NCI-H1417 (cell line): ENCODE results near the gene KLC1.
A peak's percentile ranks its signal among the peaks of the same experiment; 100 is the strongest.

Experiments
- DNase-seq, 3 experiments: peaks; one replicate each; lab custom pipeline; 2025; lab: John Stamatoyannopoulos, UW

KLC1 gene

DNA sequence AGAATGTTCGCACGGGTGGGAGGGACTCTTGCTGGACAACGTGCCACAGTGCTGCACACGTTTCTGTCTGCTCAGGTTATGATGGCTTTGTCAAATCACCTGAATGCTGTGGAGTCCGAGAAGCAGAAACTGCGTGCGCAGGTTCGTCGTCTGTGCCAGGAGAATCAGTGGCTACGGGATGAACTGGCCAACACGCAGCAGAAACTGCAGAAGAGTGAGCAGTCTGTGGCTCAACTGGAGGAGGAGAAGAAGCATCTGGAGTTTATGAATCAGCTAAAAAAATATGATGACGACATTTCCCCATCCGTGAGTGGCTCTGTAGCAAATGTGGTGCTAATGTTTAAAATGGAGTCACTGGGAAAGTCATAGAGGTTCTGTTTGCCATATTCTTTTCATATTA, 28.5 kb downstream of the KLC1 start:
- no peak for DNase-seq

DNA sequence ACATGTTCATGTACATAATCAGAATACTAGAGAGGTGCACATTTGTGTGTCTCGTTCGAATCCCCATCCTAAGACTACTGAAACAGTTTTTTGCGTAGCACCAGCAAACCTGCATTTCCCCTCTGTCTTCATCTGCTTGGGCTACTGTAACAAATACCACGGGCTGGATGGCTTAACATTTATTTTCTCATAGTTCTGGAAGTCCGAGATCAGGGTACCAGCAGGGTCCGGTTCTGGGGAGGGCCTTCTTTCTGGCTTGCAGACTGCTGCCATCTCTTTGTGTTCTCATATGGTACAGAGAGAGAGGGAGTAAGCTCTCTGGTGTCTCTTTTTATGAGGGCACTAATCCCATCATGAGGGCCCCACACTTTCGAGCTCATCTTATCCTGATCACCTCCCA, 30.6 kb downstream of the KLC1 start:
- DNase-seq = no peak

DNA sequence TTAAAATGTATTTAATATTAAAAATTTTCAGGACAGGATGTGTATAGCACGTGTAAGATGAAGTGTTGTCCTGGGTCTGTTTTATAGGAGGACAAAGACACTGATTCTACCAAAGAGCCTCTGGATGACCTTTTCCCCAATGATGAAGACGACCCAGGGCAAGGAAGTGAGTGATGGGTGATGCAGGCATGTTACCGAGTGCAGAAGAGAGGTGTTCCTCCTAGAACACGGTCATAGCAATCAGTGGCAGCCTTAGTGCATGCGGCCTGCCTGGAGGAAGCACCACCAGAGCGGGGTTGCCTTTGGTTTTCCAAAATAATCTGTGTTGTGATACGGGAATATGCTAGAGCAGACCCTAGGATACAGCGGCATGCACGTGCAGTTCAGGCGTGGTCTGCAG, 33.0 kb downstream of the KLC1 start:
- no peak for DNase-seq

DNA sequence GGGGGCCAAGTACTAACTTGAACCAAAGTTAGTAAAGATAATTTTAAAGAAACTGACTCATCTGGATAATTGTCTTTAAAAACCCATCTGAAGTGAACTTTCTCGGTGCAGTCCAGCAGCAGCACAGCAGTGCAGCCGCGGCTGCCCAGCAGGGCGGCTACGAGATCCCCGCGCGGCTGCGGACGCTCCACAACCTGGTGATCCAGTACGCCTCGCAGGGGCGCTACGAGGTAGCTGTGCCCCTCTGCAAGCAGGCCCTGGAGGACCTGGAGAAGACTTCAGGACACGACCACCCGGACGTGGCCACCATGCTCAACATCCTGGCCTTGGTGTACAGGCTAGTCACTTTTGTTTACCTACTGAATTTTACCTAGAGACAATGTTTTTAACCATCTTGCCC, 33.6 kb downstream of the KLC1 start:
- no peak for DNase-seq

DNA sequence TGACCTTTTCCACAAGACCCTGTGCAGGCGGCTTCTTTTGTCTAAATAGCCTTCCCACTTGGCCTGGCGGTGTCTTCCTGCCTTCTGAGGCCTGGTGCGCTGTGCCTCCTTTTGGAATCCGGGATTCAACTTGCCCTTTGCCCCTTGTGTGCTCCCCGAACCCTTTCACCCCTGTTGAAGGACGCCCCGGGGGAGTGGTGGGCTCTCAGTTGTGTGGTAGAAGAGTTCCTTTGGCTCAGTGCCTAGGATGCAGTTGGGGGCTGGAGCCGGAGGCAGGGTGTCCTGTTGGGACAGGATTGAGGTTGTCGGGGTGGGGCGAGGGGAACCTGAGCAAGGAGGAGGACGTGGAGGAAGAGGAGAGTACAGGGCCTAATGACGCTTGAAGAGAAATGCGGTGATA, 34.5 kb downstream of the KLC1 start:
- no peak for DNase-seq

DNA sequence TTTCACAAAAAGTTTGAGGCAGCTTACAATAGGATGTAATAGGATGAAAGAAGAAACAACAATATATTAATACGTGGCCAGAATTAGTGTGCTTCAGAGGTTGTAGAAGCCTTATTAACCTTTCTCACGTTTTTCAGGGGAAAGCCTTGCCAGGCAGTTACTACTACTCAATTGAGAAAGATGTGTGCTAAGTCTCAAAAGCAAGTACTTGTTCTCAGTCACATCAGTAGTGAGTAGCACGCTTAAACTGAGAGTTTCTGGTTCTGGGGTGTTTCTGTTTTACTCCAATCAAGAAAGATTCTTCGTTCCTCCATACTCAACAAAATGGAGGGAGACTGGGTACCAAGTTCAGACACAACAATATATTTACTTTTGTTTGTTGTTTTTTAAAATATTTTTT, 38.7 kb downstream of the KLC1 start:
- no peak for DNase-seq

DNA sequence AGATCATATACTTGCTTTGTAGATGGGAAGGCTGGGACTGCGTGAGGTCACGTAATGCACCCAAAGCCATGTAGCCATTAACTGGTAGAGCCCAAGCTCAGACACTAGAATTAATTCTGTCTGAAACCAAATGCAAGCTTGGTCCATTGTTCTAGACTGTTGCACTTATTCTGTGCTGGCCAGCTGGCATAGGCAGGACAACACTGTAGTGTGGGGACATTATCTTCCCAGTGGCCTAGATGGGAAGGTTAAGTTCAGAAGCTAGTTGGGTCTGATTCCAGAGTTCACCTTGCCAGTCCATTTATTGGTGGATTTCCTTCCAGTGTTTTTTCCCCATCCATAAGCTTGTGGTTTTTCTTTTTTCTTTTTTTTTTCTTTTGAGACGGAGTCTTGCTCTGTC, 39.1 kb downstream of the KLC1 start:
- no peak for DNase-seq

DNA sequence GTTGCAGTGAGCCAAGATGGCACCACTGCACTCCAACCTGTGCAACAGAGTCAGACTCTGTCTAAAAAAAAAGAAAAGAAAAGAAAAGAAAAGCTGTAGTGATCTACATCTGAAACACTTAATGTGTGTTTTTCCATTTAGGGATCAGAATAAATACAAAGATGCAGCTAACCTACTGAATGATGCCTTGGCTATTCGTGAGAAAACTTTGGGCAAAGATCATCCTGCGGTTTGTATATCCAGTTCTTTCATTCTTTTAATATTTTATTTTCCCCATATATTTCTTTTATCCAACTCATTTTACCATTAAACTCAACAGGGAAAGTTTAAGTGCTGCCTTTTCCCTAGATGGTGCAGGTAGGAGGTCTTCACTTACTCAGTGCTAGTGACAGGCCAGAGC, 40.4 kb downstream of the KLC1 start:
- no peak for DNase-seq

DNA sequence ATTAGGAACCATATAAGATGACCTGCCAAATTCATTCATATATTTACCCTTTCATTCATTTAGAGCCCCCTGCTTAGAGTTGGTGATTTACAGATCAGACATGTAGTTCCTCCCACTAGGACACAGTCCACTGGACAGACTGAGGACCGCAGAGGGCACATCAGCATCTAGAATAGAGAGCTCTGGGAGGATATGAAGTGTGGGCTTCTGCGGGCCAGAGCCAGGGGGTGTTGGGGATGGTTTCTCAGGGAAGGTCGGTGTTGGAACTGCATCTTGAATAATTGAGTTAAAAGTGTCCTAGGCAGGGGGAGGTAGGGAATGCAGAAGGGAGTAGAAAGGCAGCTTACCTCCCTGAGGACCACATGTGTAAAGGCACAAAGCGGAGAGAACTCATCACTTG, 42.9 kb downstream of the KLC1 start:
- DNase-seq = no peak

DNA sequence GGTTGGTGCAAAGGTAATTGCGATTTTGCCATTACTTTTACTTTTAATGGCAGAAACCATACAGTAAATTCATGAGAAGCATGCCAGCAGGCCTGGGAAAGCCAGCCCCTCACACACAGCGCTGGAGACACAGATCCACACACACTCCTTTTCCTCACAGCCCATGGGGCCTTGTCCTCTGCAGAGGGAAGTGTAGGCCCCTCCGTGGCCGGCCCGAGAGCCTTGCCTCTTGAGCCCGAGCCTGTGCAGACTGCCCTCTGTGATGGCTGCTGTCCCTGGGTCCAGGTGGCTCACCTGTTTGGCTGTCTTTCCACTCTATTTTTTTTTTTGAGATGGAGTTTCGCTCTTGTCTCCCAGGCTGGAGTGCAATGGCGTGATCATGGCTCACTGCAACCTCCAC, 46.9 kb downstream of the KLC1 start:
- DNase-seq = no peak

DNA sequence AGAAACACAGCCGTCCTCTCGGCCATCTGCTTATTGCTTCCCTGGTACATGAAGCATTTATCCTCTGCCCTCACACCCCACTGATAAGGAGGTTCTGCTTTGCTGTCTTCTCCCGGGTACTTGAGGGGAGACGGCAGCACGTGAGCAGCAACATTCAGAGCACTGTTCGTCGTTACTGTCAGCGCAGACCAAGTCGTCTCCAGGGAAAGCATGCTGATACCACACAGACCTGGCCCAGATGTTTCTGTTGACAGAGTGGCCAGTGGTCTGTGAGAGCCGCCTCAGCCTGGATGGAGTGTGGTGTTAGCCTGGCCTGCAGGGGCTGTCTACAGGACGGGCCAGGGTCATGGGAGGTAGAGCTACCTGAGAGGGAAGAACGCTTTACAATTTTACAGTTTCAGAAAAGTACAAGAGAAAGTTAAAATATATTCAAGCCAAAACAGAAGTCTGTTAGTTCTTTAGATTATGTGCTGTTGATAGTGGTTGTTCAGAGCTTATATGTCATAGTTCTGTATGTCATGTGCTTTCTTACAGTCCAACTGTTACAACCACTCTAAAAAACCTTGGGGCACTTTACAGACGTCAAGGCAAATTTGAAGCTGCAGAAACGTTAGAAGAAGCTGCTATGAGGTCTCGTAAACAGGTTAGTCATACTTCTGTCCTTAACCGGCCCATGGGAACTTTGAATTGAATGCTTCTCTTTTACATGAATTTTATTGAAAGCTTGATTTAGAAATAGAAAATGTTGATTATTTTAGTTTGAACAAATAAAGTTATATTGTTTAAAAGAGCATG, 48.1 kb downstream of the KLC1 start:
- no peak for DNase-seq

DNA sequence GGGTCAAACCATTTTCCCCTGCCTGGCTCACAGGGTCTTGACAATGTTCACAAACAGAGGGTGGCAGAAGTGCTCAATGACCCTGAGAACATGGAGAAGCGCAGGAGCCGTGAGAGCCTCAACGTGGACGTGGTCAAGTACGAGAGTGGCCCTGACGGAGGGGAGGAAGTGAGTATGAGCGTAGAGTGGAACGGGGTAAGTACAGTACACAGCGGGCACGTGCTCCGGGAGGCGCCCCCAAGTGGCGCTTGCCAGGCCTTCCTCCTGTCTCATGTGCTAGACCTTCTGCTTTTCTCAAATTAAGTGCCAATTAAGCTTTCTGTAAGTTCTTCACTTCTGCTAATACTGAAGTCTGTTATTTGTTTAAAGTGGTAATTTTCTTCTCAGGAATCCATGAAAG, 50.3 kb downstream of the KLC1 start:
- peak in 1 of 3 experiments; percentile 45 for DNase-seq

DNA sequence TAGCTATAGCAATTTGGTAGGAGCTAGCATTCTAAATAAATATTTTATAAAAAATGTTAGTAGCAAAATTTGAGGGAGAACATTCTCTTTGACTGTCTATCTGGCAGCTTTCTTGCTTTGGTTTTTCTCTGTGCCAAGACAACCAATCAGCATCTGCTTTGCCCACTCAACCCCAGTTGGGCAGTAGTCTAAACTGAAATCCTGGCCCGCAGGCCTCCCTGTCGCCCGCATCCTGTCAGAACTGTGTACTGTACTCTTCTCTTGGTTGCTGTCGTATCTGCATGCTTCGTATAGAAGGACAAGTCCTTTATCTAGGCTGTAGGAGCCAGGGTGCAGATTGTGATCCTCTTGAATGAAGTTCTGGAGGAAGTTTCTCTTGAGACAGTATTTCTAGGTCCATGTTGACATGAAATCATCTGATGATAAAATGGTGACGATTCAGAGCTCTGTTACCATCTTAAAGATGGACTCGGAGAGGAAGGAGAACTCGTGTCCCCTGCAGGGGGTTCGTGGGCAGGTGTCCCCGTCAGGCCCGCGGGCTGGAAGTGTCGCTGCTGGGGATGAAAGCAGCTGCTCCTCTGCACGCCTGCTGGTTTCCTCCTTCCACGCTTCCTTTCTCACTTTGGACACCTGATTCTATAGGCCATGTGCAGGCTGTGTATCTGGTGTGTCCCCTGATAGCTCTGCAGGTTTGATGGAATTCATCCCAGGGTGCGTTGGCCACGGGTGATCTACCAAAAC, 51.6 kb downstream of the KLC1 start:
- DNase-seq = no peak

DNA sequence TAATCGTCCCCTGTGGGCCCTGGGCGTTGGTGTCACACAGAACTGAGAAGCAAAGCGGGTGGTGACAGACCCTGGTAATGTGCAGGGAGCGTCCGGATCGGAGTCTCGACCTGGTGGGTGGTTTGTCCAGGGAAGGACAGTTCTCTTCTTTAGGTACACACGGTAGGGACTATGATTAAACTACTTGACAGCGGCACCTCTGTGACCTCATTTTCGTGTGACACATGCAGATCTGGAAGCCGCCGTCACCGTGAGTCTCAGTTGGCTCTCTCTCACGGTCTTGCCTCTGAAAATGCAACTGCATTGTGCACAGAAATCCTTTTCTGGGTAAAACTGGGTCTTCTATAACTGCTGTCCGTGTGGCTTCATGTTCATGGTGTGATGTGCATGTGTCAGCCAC, 54.1 kb downstream of the KLC1 start:
- no peak for DNase-seq

DNA sequence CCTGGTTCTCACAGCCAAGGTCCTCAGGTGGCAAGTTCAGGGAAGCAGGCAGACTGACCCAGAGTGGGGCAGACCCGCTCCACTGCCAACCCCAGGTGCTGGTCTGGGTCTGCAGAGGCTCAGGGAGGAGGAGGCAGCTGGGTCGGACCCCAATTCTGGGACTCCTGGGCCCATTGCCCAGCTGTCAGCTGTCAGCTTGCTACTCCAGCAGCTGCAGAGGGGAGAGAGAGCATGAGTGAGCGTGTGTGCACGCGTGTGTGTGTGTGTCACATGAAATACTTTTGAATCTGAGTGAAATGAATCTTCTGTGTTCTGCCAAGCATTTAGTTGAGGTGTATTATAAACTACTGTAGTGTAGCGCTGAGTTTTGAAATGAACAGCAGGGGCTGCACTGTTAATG, 55.5 kb downstream of the KLC1 start:
- DNase-seq = no peak

DNA sequence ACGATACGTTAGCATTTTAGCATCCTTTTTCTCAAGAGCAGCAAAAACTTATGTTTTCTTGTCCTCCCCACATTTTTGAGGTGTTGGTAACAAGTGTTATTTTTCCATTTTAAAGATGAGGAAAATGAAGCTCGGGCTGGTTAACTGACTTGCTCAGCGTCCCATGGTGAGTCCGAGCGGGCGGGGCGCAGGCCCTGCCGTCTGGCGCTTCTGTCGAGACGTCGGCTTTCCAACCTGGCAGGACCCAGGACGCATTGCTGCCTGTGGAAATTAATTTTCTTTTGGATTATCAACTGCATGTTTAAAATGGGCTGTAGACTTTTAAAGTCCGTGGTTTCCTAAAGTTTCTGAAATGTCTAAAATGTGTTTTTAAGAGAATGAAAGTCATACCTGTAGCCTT, 55.9 kb downstream of the KLC1 start:
- DNase-seq = no peak

DNA sequence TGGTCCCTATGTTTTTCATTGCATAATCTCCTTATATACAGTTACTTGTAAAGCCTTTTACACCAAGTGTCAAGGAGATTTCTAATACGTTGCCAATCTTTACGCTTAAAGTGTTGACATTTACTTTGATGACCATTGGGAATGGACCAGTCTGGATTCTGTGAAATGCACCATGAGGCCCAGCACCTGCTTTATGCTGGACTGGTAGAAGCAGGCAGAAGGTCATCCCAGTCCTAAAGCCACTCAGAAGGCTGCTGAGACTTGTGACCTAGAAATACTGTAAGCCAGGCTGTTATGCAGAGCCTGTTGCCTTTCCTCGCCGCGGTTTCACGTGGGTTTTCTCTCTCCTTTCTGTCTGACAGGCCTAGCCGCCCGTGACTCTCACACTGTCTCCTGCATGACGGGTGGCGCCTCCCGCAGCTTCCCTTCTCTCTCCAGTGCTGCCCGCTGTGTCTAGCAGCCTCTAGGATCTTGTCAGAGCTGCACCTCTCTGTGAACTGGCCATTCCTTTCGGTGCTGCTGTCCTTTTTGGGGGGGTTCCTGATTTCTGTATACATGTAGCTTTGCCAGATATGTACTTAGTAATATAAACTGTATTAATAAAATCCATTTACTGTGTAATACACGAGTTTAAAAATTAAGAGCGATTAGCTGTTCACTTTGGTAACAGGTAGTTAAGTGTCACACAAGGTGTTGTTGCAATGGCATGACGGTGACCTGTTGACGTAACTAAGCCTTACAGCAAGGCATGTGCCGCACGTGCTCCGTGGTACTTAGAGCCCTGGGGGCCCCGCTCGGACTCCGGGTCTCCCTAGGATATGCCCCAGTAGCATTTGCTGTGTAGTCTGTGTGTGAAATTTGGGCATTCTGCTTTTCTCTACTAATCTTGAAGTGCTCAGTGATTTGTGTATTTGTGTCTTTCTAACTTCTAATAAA, 56.5 kb downstream of the KLC1 start:
- no peak for DNase-seq

DNA sequence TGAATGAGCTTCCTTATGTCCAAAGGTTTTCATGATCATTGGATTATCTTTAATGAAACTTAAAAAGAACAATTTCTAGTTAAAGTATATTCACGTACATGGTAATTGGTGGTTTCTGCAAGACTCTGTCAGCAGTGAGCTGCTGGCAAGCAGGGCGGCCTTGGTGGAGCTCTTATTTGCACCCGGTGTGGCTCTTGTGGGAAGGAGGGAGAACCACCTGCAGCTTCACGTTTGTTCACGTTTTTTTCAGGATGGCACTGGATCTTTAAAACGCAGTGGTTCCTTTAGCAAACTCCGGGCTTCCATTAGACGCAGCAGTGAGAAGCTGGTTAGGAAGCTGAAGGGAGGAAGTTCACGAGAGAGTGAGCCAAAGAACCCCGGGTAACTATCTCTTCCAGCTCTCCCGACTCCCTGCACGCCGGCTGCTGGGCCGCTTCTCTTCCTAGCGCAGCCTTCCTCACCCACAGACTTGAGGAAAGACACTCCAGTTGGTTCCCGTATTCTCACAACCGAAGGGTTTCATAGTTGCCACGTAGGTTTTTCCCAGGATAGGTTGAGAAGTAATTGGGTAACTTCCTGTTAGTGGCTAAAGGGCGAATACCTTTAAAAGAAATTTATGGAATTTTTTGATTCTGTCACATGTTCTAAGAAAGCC, 57.9 kb downstream of the KLC1 start:
- DNase-seq = no peak

DNA sequence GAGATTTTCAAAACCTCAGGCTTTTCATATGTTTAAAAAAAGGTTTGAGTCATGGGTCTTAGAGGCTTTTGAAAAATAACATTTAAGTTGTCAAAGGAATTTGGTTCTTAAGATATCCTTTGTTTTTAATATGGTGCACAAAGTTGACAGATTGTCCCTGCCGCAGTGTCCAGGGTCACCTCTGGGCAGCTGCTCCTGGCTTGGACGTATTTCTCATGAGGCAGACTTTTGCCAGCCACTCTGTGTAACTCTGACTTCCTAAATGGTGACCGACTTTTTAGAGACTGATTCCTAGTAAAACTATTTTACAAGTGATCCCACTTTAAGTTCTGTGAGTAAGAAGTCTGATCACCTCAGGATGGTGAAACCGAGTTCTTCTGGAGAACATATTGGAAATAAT, 58.7 kb downstream of the KLC1 start:
- no peak for DNase-seq

DNA sequence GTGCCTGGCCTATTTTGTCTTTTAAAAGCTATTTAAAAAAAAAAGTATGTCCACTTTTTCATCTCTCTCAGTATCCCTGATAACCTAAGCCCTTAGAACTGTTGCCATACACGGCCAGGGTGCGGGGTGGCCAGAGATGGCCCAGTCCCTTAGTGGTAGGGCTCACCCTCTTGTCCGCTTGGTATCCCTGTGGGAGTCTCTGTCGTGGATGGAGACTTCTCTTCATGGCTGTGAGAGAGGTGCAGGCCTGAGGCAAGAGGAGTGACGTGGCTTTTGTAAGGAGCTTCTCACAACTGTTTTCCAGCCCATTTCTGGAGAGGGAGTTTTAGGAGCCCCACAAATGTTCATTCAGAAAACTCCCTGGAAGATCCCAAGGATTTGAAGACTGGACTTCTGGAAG, 59.4 kb downstream of the KLC1 start:
- no peak for DNase-seq

DNA sequence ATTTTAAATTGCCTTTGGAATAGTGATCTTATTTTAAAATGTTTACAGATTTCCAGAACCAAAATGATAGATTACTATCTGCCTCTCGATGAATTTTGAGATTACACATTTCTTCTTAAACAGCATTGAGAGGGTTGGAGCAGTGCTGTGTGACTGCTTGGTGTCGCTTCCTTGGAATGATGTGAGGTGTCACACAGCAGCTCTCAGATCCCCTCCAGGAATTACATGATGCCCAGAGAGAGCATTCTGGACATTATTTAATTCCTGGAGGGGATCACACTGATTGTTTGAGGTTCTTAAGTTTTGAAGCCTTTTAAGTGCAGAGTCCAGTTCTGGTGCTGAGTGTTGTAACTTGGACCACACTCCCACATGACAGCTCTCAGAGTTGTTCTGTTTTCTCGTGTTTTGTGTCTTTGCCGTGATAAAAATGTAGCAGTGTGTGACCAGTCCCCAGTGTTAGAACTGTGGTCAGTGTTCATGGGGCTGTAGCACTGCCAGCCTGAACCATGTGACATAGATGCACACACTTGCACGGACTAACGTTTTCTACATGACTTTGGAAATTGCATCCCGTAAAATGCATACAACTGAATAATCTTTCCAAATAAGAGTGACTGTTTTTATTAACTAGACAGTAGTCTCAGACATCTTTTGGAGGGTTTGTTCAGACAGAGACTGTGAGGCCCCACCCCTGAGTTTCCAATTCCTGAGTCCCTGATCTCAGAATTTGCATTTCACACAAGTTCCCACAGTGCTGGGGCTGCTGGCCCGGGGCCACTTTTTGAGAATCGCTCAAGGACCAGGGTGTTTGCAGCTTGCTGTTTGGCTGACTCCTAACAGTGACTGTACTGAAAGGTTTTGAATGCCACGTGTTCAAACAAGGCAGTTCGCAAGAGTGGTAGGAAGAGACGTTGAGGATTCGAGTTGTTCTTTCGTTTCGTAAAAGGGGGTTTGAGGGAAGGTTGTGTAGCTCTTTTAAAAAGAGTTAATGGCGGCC, 60.2 kb downstream of the KLC1 start:
- DNase-seq = no peak
